T-helper 1 cell treated with Interleukin-12 subunit alpha and Interleukin-12 subunit beta and Interleukin-4 antibody, amounts not matched to agents 30 ng/mL and 1 ng/mL, for 36 hours (primary cell): ENCODE measurements around the gene RPS17. TPM values are rescaled to one million over a fixed set of nuclear protein-coding genes. Genes with fewer than 3 reads are reported as not detected.
"Not testable (repeated sequence)": the region's sequence is repeated elsewhere in the genome, so short reads cannot be mapped to it uniquely, and the experiment has no call there.

ENCODE experiments used
- intact Hi-C: fragments of 100-400 bp; cut with micrococcal nuclease; formaldehyde crosslinking; loops from one replicate; pipeline ENCODE4 v1.15.1; 2024
- total RNA-seq: library from RNA; stranded (reverse); gene quantifications from 2 replicates; pipeline ENCODE4 v1.2.3, GENCODE V29; 2022

RPS17 gene
- total RNA-seq, 1 donor from 2014 or later = 1,659 TPM

GRCh38 chr15:82548700-82549099 is 8.4 kb upstream of the RPS17 start:
- intact Hi-C loops = loop anchor here (10.0 kb wide), 1 partner anchor 656 kb away; the partner anchor contains the start of gene HDGFL3

- intact Hi-C loops = loop anchor here (10.0 kb wide), 1 partner anchor 659 kb away; the partner anchor contains the start of gene HDGFL3
Observed at GRCh38 chr15:82545478-82545877, 5.2 kb upstream of the RPS17 start.

GRCh38 chr15:82545002-82545401 is 4.7 kb upstream of the RPS17 start:
- intact Hi-C loops = loop anchor here (10.0 kb wide), 1 partner anchor 660 kb away; the partner anchor contains the start of gene HDGFL3

- intact Hi-C loops = loop anchor here (10.0 kb wide), 1 partner anchor 660 kb away; the partner anchor contains the start of gene HDGFL3
Observed at GRCh38 chr15:82544431-82544830, 4.2 kb upstream of the RPS17 start.

- intact Hi-C loops = loop anchor here (10.0 kb wide), 1 partner anchor 662 kb away; the partner anchor contains the start of gene HDGFL3
Observed at GRCh38 chr15:82543160-82543559, 2.9 kb upstream of the RPS17 start.

- intact Hi-C loops = loop anchor here (1.0 to 10.0 kb wide), 10 partner anchors 139 to 664 kb away; partner anchors contain the start of genes AP3B2, BTBD1, C15orf40 and EFL1
Observed at GRCh38 chr15:82540984-82541431, 751 bp upstream of the RPS17 start.

- intact Hi-C loops = loop anchor here (1.0 to 10.0 kb wide), 10 partner anchors 141 to 665 kb away; partner anchors contain the start of genes AP3B2, BTBD1, C15orf40 and EFL1
Observed at GRCh38 chr15:82539691-82540054, 584 bp downstream of the RPS17 start.

GRCh38 chr15:82538961-82539690 is 1.1 kb downstream of the RPS17 start:
- intact Hi-C loops = no loop called here

GRCh38 chr15:82537351-82537908 is 2.8 kb downstream of the RPS17 start:
- intact Hi-C loops = no loop called here

- intact Hi-C loops = no loop called here
Observed at GRCh38 chr15:82536409-82537350, 3.6 kb downstream of the RPS17 start.

- intact Hi-C loops = no loop called here
Observed at GRCh38 chr15:82535566-82536408, 4.5 kb downstream of the RPS17 start.

GRCh38 chr15:82535151-82535550 is 5.1 kb downstream of the RPS17 start:
- intact Hi-C loops = not testable (repeated sequence)

- intact Hi-C loops = not testable (repeated sequence)
Observed at GRCh38 chr15:82534457-82534861, 5.8 kb downstream of the RPS17 start.

GRCh38 chr15:82533801-82534200 is 6.5 kb downstream of the RPS17 start:
- intact Hi-C loops = no loop called here

GRCh38 chr15:82532991-82533481 is 7.2 kb downstream of the RPS17 start:
- intact Hi-C loops = no loop called here

- intact Hi-C loops = no loop called here
Observed at GRCh38 chr15:82532383-82532990, 7.8 kb downstream of the RPS17 start.

GRCh38 chr15:82531496-82532382 is 8.5 kb downstream of the RPS17 start:
- intact Hi-C loops = loop anchor here (2.0 kb wide), 1 partner anchor 469 kb away; no protein-coding TSS in a partner anchor

- intact Hi-C loops = loop anchor here (2.0 kb wide), 1 partner anchor 470 kb away; no protein-coding TSS in a partner anchor
Observed at GRCh38 chr15:82530606-82531379, 9.5 kb downstream of the RPS17 start.
